Measurements from ENCODE around the gene TMEM161A. TPM values are rescaled to one million over a fixed set of nuclear protein-coding genes. Genes with fewer than 3 reads are reported as not detected.

The TMEM161A gene
- total and polyA plus RNA-seq, 2 donors (not counting 1 experiment from before 2014, with no cell fraction given): 23.6 to 44.0 TPM

GRCh38 chr19:19094513-19094912 is 43.8 kb downstream of the TMEM161A start:
- DNase-seq (no peak), ATAC-seq (ENCODE audit: low read depth) (no peak)
- WGBS (ENCODE audit: insufficient coverage): over 99% methylated on average over 6 of the region's 7 CpGs
- H3K9ac ChIP-seq (ENCODE audit: low read length): no peak overlapping the region
- Mint-ChIP-seq H3K9me3 (ENCODE audit: insufficient read depth) (no peaks in the 10 kb centered on the region), H3K4me3 (no peak overlapping the region), H3K27ac (no peak overlapping the region), H3K27me3 (no peaks in the 10 kb centered on the region), H3K4me1 (peaks cover 4% of the 10 kb centered on the region)
- peaks cover 0 to 33% of the 10 kb centered on the region in 2 experiments for H3K36me3 ChIP-seq (replicated peaks in 1 of 2; ENCODE audit: control extremely low read depth in 1 of 2, control insufficient read depth in 1 of 2, extremely low read depth in 1 of 2, insufficient read depth in 2 of 2, low read length in 1 of 2)
- no peaks in the 10 kb centered on the region for H3K27me3 ChIP-seq (replicated peaks in 1 of 4; ENCODE audit: control extremely low read depth in 1 of 4, control insufficient read depth in 3 of 4, insufficient read depth in 4 of 4, low read length in 3 of 4)
- CTCF ChIA-PET: interaction anchor here (0.6 to 0.7 kb wide), 2 partner anchors 30 to 32 kb away, joined by 3 read pairs; no protein-coding TSS in a partner anchor
- no peak overlapping the region for H3K4me3 ChIP-seq (ENCODE audit: control extremely low read depth in 1 of 5, extremely low read depth in 1 of 5, insufficient read depth in 1 of 5, low read depth in 2 of 5, low read length in 4 of 5)
- no peaks in the 10 kb centered on the region for H3K9me3 ChIP-seq (ENCODE audit: control extremely low read depth in 1 of 3, control insufficient read depth in 2 of 3, insufficient read depth in 1 of 3, low read length in 2 of 3)
- intact Hi-C loops (cut with micrococcal nuclease): no loop called here
- no peaks in the 10 kb centered on the region for H3K4me1 ChIP-seq (ENCODE audit: control insufficient read depth in 2 of 2, insufficient read depth in 2 of 2, low read length in 2 of 2)
- no peak overlapping the region for H3K4me2 ChIP-seq (replicated peaks; ENCODE audit: low read depth, low read length, poor library complexity, severe bottlenecking)
- peaks cover 44% of the 10 kb centered on the region for H3K79me2 ChIP-seq (ENCODE audit: control insufficient read depth, insufficient read depth, low read length)
- peaks cover 53% of the 10 kb centered on the region for H4K20me1 ChIP-seq (ENCODE audit: control insufficient read depth, insufficient read depth, low read length, poor library complexity, severe bottlenecking)
- no peak overlapping the region for H3K27ac ChIP-seq (ENCODE audit: low read length in 2 of 2)
- no peak overlapping the region for H2AFZ ChIP-seq (ENCODE audit: insufficient read depth, low read depth, low read length, poor library complexity, severe bottlenecking)
- no peak for TF ChIP-seq EZH2 (IDR thresholded peaks at IDR 0.05; ENCODE audit: borderline replicate concordance, insufficient read depth, low read depth, low read length, poor library complexity, severe bottlenecking)
- TF ChIP-seq CTCF (IDR thresholded peaks at IDR 0.05): no peak
- POLR2A ChIA-PET: no interaction called here

GRCh38 chr19:19087676-19088075 is 50.6 kb downstream of the TMEM161A start:
- no peak for ATAC-seq (ENCODE audit: low read depth)
- POLR2A ChIA-PET: interaction anchor here (0.6 kb wide), 1 partner anchor 17 kb away, joined by 6 read pairs; no protein-coding TSS in a partner anchor
- no peak overlapping the region for H3K4me3 Mint-ChIP-seq
- H3K9ac ChIP-seq (ENCODE audit: low read length): no peak overlapping the region
- H3K27me3 ChIP-seq (replicated peaks in 1 of 4; ENCODE audit: control extremely low read depth in 1 of 4, control insufficient read depth in 3 of 4, insufficient read depth in 4 of 4, low read length in 3 of 4): no peaks in the 10 kb centered on the region
- H3K4me1 ChIP-seq (ENCODE audit: control insufficient read depth in 2 of 2, insufficient read depth in 2 of 2, low read length in 2 of 2): no peaks in the 10 kb centered on the region
- peaks cover 0 to 25% of the 10 kb centered on the region in 2 experiments for H3K36me3 ChIP-seq (replicated peaks in 1 of 2; ENCODE audit: control extremely low read depth in 1 of 2, control insufficient read depth in 1 of 2, extremely low read depth in 1 of 2, insufficient read depth in 2 of 2, low read length in 1 of 2)
- WGBS (ENCODE audit: insufficient coverage): 100% methylated on average over 2 of the region's 2 CpGs
- no peak overlapping the region for H3K4me2 ChIP-seq (replicated peaks; ENCODE audit: low read depth, low read length, poor library complexity, severe bottlenecking)
- no peaks in the 10 kb centered on the region for H3K9me3 Mint-ChIP-seq (ENCODE audit: insufficient read depth)
- no peaks in the 10 kb centered on the region for H3K9me3 ChIP-seq (ENCODE audit: control extremely low read depth in 1 of 3, control insufficient read depth in 2 of 3, insufficient read depth in 1 of 3, low read length in 2 of 3)
- TF ChIP-seq EZH2 (IDR thresholded peaks at IDR 0.05; ENCODE audit: borderline replicate concordance, insufficient read depth, low read depth, low read length, poor library complexity, severe bottlenecking) (no peak), CTCF (IDR thresholded peaks at IDR 0.05) (no peak)
- peaks cover 65% of the 10 kb centered on the region for H4K20me1 ChIP-seq (ENCODE audit: control insufficient read depth, insufficient read depth, low read length, poor library complexity, severe bottlenecking)
- no peak overlapping the region for H3K27ac Mint-ChIP-seq
- no peak overlapping the region for H3K4me3 ChIP-seq (ENCODE audit: control extremely low read depth in 1 of 5, extremely low read depth in 1 of 5, insufficient read depth in 1 of 5, low read depth in 2 of 5, low read length in 4 of 5)
- CTCF ChIA-PET: interaction anchor here (1.6 kb wide), 1 partner anchor 33 kb away, joined by 7 read pairs; no protein-coding TSS in a partner anchor
- intact Hi-C loops (cut with micrococcal nuclease): no loop called here
- peaks cover 8% of the 10 kb centered on the region for H3K4me1 Mint-ChIP-seq
- H3K27me3 Mint-ChIP-seq: no peaks in the 10 kb centered on the region
- no peak for DNase-seq
- H2AFZ ChIP-seq (ENCODE audit: insufficient read depth, low read depth, low read length, poor library complexity, severe bottlenecking): no peak overlapping the region
- H3K27ac ChIP-seq (ENCODE audit: low read length in 2 of 2): no peak overlapping the region
- H3K79me2 ChIP-seq (ENCODE audit: control insufficient read depth, insufficient read depth, low read length): peaks cover 70% of the 10 kb centered on the region
